ENCODE measurements around the gene TNFAIP2.

- TF ChIP-seq CTCF (IDR thresholded peaks at IDR 0.05) (no peak), EP300 (IDR thresholded peaks at IDR 0.05) (no peak), POLR2A (IDR thresholded peaks at IDR 0.05) (no peak)
Measured at GRCh38 chr14:103158688-103159087, 35.4 kb downstream of the TNFAIP2 start.
